Kidney glomerular epithelial cell (primary cell): ENCODE results near the gene C19orf47.
A peak's percentile ranks its signal among the peaks of the same experiment; 100 is the strongest.

Experiments used
- DNase-seq: peaks from one replicate; lab custom pipeline; 2025; lab: John Stamatoyannopoulos, UW

C19orf47 gene

DNA sequence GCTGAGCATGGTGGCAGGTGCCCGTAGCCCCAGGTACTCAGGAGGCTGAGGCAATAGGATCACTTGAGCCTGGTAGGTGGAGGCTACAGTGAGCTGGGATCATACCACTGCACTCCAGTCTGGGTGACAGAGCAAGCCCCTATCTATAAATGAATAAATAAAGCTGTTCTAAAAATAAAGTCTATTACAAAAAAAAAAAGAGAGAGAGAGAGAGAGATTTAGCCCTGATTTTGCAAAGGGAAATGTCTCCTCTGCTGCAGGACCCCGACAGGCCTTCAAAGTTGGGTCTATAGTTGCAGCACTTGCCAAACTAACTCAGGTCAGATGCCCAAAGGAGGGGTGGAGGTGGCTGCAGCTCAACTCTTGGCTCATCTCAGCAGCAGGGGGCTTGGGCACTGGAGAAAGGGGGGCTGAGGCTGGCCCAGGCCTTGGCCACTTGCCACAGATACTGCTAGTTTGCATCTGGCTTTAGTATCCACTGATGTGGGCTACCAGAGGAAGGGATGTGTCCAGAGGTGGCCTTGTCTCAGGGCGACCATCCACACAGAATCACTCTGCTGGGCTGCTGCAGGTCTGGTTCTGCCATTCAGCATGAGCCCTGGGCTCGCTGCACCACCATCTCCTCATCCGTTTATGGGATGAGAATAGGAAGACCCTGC lies 32.3 kb downstream of the C19orf47 start:
- no peak for DNase-seq

DNA sequence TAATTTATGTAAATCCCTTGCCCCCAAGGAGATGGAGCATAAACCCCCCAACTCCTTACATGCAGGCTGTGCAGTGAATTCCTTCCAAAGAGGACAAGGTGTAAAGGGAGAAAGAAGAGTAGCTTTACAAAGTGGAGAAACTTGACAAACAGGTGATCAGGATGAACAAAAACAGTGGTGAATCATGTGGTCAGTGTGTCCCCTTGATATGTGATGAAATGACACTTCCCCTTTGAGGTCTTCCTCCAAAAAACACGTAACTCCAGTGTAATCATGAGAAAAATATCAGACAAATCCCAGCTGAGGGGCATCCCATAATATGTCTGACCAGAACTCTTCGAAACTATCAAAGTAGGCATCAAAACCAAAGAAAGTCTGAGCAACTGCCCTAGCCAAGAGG lies 33.5 kb downstream of the C19orf47 start:
- DNase-seq, result no peak

DNA sequence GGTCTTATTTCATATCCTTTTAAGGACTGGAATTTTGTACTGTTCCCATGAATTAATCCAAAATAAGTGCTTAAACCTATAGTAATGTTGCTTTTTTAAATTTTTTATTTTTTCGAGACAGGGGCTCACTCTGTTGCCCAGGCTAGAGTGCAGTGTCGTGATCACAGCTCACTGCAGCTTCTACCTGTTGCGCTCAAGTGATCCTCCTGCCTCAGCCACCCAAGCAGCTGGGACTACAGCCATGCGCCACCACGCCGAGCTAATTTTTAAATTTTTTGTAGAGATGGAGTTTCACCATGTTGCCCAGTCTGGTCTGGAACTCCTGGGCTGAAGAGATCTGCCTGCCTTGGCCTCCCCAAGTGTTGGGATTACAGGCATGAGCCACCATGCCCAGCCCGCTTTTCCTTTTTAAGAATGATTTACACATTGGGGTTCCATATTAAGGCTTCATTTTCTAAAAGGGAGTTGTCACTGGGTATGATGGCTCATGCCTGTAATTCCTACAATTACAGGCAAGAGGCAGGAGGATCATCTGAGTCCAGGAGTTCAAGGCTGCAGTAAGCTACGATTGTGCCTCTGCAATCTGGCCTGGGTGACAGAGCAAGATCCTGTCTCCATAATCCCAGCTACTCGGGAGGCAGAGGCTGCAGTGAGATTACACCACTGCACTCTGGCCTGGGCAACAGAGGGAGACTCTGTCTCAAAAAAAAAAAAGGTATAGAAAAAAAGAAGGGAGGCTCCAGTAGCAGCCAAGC lies 34.8 kb downstream of the C19orf47 start:
- no peak for DNase-seq

DNA sequence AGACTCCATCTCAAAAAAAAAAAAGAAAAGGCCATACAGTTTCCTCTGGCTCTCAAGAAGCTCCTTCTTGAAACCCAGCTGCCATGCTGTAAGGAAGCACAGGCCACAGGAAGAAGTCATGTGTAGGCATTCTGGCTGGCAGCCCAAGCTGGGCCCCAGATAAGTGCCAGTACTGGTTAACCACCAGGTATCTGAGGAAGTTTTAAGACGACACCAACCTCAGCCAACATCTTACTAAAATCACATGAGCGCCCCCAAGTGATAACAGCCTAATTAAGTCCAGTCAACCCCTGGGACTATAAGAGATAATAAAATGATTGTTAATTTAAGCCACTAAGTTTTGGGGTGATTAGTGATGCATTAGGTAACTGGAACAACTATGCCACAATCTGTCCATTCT lies 35.7 kb downstream of the C19orf47 start:
- DNase-seq, result no peak

DNA sequence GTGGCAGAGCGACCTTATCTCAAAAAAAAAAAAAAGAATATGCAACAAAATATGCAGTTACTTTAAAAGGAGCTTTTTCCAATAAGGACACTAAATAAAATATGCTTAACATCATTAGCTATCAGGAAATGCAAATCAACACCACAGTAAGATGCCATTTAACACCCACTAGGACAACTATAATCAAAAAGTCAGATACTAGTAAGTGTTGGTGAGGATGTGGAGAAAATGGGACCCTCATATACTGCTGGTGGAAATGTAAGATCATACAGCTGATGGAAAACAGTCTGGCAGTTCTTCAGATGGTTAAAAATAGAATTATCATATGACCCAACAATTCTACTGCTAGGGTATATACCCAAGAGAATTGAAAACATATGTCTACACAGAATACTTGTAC lies 38.5 kb downstream of the C19orf47 start:
- DNase-seq, result no peak

DNA sequence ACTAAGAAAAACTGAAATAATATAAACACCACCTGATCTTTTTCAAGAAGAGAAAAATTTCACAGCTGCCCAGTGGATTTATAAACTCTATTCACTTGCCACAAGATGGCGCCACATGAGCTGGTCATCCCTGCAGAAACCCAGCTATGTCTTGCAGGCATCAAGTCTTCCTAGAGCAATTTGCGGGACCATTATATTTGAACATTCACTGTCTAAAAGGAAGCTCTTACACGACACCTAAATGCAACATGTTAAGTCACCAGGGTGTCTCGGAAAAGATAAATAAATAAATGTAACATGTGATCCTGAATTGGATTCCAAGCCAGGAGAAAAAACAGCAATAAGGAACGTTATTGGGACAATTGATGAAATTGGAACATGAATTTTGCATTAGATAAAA lies 42.8 kb downstream of the C19orf47 start:
- DNase-seq, result peak; percentile 84

DNA sequence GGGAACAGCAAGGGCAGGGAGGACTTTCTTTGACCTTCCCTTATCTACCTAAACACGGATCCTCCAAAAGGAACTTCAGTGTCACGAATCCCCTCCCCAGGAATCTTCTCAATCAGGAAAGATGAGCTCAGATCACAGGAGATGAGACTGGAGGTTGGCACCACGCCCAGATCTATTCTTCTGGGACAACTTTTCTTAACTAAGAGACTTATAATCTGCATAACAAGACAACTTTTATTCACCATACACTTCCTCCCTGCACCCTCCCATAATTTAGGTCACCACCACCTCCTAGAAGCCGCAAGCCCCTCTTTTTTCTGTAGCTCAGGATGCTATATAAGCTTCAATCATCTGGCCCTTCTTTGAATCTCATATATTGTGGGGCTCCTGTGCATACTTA lies 43.9 kb downstream of the C19orf47 start:
- no peak for DNase-seq

DNA sequence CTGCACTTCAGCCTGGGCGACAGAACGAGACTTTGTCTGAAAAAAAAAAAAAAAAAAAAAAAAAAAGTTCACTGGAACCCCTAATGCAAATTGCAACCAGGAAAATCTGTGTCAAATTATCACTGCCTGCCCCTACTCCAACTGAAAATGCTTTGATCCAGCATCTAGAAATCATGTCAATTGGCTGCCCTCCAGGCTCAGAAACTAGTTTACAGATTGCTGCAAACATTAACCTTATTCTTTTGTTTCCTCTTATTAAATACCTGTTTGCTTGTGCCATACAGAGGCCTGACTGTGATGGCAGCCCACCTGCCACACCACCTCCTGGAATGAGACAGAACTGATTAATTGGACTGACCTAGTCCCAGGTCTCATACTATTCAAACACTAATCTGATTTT lies 44.4 kb downstream of the C19orf47 start:
- DNase-seq, result no peak

DNA sequence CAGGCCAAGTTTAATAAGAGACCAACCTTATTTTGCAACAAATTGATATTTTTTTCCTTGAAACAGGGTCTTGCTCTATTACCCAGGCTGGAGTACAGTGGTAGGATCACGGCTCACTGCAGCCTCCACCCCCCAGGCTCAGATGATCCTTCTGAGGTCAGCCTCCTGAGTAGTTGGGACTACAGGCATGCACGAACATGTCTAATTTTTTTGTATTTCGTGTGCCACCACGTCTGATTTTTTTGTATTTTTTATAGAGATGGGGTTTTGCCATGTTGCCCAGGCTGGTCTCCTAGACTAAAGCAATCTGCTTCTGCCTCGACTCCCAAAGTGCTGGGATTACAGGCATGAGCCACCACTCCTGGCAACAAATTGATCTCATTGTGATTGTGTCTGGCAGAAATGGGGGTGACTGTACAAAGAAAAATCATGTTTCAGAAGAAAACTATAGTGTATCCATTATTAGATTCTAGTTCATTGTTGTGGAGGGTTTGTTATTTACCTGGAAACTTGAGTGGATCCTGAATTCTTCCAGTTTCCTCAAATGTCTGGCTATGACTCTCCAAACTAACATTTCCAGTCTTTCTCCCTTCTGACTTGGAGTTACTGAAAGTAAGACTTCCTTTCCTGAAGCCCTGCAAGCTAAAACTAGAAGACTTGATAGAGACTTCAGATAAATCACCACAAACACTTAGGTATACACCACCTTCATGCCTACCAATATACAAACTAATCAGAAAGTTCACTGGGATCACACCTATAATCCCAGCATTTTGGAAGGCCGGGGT lies 45.8 kb downstream of the C19orf47 start:
- DNase-seq, result no peak

DNA sequence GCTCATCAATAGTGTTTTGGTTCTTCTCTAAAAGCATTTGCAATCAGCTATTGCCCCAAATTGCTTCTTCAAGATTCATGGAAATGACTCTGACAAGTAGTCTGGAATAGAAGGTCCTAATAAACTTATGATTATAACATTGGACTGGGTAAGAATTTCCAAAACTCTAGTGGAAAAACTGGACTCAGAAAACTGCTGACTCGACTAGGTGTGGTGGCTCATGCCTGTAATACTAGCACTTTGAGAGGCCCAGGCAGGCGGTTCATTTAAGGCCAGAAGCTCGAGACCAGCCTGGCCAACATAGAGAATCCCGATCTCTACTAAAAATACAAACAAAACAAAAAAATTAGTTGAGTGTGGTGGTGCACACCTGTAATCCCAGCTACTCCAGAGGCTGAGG lies 47.5 kb downstream of the C19orf47 start:
- no peak for DNase-seq

DNA sequence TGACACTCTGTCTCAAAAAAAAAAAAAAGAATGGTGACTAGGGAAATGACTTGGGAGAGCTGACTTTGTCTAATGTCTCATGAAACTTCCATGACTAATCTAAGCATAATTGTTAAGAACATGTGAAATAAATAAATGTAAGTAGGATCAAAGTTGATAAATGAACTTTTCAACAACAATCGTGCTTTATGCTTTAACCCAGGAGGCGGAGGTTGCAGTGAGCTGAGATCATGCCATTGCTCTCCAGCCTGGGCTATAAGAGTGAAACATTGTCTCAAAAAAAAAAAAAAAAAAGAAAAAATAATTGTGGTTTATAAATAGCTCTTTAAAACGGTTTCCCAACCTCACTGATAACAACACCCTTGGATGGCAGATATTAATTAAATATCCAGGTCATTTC lies 50.2 kb downstream of the C19orf47 start:
- DNase-seq, result no peak

DNA sequence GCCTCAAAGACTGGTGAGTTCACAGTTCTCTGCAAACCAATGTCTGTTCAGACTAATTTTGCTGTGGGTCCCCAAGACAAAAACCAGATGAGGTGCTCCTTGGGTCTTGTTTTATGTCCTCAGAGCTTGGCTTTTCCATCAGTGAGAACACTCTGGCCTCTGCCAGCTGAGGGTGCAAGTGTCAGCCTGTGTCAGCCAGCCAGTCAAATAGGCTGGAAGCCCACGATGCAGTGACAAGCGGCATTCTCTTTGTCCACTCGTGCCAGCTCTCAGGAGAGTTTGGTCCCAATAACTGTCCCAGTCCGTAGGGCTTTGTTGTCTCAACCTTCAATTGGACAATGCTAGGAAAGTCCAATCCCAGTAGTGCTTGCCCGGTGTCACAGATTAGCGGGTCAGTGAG lies 53.6 kb downstream of the C19orf47 start:
- no peak for DNase-seq

DNA sequence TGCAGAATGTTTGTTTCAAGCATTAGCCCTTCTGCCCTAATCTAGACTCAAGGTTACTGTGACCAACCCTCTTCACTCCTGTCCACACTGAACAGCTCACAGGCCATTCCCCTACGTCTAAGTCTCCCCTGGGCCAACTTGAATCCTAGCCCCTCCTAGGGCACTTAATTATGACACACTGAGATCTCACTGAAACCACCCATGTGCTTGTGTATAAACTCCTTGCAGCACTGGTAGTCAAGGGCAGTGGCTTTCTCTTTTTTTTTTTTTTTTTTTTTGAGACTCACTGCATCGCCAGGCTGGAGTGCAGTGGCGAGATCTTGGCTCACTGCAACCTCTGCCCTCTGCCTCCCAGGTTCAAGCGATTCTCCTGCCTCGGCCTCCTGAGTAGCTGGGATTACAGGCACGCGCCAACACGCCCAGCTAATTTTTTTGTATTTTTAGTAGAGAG lies 61.2 kb downstream of the C19orf47 start:
- no peak for DNase-seq

DNA sequence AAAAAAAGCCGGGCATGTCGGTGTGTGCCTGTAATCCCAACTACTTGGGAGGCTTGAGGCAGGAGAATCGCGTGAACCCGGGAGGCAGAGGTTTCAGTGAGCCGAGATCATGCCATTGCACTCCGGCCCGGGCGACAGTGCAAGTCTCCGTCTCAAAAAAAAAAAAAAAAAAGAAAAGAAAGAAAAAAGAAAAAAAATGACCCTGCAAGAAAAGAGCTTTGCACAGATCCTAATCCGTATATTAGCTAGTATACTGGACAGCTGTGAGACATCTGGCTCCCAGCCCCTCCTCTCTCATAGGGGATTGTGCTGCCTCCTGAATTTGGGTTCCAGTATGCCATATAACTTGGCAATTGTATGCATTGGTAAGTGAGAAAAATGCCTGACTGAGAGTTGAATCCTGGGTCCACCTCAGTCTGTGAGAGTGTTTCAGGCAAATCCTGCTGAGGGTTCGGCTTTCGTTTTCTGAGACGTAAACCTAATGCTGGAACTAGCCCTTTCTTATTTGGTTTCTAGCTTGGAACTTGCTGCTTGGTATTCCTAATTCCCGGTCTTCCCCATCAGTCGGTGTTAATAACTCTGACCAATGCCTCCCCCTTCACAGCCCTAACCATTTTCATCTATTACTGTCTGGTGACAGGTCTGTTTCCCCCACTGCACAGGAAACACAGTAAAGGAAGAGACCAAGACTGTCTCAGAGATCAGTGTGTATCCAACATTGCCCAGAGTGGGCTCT lies 61.8 kb downstream of the C19orf47 start:
- no peak for DNase-seq

DNA sequence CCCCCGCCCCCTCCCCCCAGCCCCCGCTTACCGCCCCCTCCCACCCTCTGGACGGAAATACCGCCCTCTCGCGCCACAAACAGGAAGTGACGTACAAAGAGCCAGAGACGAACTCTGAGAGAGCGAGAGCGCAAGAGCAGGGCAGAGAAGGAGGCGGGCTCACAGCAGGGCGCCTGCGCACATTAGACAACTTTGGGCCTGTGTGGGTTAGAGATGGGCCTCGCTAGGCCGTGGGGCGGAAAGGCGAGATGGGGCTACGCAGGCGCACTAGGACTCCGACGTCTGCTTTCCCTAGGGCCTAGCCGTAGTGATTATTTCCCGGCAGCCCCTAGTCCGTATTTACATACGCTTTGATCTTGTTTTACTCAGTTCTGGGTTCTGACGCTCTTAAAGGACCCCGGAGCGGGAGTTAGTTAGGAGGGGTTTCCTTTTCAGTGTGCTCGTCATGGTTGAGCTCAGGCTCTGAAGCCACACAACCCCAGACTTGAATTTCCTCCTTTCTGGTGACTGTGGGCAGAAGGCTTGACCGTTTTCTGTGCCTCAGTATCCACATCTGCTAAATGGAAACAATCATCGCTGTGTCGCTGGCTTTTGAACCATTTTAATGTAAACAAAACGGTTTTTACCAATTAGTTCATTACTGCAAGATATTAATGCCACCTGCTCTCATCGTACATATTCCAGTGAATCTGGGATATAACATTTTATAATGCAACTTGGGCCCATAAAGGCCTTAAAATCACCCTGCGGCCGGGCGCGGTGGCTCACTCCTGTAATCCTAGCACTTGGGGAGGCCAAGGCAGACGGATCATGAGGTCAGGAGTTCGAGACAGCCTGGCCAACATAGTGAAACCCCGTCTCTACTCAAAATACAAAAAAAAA lies 62.6 kb downstream of the C19orf47 start:
- peak; percentile 100 for DNase-seq

DNA sequence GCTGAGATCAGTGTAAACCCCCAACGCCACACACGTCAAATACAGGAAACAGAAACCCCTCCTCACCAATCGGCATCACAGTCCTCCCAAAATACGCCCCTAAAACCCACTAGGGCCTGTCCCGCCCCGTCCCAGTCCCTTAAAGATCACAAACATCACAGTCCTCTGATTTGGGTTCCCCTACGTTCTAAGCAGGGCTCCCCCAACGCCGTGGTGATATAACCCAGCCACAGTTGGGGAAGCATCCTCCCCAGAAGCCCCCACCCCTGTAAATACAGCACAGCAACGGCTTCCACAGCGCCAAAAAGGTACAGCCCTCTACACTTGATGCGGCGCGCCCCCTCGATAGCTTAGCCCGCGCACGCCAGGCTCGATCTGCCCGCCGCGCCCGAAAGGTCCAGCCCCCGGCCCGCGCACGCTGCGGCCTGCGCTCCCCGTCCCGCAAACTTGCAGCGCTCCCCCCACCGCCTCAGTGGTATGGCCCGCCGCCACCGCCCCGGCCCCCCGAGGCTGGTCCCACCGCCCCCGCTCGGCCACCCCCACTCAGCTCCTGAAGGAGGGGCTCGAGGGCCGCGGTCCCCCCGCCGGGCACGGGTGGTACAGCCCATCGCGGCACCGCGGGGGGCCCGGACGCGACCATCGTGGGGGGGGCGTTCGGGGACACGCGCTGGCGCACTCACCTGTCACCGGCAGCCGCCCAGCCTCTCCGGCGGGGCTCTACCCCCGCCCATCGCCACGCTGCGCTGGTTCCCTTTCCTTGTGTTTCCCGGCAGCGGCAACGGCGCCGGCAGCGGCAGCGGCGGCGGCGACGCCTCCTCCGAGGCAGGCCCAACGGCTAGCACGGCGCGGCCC lies 63.5 kb downstream of the C19orf47 start, which contains the start of gene AKT2:
Gene AKT2, minus strand, starts transcription at position 845 of the 852 bp plus-strand sequence. CDS start 20,078 bp downstream, outside the sequence.
- DNase-seq, result peak; percentile 58

DNA sequence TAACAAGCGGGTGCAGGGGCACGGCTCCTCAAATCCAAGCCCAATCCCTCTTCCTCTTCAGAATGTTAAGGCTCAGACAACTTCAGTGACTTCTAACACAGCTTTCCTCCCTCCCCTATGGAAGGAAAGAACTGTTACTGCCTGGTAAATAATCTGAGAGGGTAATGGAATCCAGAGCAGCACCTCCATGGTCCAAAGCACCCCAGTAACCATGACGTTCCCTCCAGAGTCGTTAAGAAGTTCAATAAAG lies 64.0 kb downstream of the C19orf47 start:
- DNase-seq, result no peak

DNA sequence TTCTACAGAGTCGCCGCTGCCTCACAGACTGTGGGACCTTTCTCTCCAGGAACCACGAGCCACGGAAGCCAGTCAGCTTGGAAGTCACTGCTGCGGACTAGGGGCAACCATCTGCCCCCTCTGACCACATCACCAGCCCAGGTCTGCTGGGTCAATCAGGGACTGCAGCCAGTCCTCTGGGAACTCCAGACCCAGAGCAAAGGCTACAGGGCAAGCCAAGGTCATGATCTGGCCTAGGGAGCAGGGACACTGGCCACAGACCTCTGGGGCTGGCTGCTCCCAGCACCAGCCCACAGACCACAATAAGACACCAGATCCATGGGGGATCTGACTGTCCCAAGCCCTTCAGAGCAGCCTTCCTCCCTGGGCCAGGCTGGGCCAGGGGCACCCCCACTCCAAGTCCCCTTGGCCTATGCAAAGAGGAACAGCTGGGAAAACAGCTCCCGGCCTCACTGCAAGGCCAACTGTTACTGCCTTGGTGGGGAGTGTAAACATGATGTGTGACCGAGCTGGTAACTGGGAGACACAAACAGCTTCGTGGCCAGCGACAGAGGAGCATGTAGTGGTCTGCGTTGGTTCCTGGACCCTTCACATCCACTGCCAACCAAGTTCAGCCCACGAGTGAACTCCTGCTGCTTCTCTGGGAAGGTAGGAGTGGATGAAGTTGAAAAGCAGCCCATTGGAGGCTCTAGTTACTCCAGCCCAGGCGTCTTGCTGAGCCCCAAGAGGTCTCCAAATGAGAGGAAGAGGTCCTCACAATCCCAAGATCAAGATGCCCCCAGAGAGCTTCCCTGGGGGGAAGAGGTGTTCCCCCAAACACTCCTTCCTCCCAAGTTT lies 64.6 kb downstream of the C19orf47 start:
- no peak for DNase-seq

DNA sequence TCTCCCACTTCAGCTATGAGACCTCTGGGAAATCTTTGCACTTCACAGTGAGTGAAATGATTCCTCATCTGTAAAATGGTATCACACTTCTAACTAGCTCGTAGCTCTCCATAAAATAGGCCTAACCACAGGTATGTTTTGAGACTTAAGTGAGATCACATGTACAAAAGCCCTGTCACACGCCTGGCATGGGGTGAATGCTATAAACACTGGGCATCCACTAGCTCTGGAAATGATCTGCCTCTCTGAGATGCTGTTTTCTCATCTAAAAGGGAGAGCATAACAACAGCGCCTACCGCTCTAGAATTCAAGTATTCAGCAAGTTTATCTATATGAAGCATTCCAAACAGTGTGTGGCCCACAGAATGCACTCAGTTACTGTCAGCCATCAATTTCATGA lies 65.3 kb downstream of the C19orf47 start:
- DNase-seq, result no peak

DNA sequence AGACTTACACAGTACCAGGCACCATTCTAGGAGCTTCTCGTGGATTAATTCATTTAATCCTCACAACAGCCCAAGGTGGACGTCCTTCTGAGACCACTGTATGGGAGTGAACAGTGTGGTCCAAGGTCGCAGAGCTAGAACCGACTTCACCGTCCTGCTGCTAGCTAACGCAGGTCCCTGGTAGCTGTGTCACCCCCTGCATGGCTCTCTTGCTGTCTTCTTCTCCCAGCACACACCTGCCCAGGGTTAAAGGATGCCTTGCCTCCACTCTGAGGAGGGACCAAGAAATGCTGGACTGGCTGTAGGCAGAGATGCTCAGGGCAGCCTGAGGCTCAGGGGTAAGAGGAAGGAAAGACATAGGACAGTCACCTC lies 66.0 kb downstream of the C19orf47 start:
- no peak for DNase-seq
